Gastroesophageal sphincter (tissue), 3 donors: ENCODE measurements around the gene SNX14.

Experiments used
- CTCF ChIP-seq, 4 experiments: fragments of 200-600 bp in 2 of 4; fragments of 450-650 bp in 2 of 4; sonication (generic) in 1 of 4; IDR thresholded peaks; one replicate each; pipeline ENCODE4 v1.5.1; 2017 to 2019; ENCODE audit warnings: antibody characterized with exemption in 4 of 4, mild to moderate bottlenecking in 2 of 4, moderate library complexity in 2 of 4
- EP300 ChIP-seq: sonication (generic); formaldehyde crosslinking; IDR thresholded peaks from one replicate; pipeline ENCODE4 v1.6.1; 2017; ENCODE audit warnings: antibody characterized with exemption, mild to moderate bottlenecking
- POLR2AphosphoS5 ChIP-seq: sonication (generic); formaldehyde crosslinking; IDR thresholded peaks from one replicate; pipeline ENCODE4 v1.6.1; 2017; ENCODE audit warnings: antibody characterized with exemption

- no peak for TF ChIP-seq POLR2AphosphoS5
- no peak for TF ChIP-seq CTCF (IDR thresholded peaks at IDR 0.05)
- no peak for TF ChIP-seq EP300
Measured at GRCh38 chr6:85458184-85458583, 135.5 kb downstream of the SNX14 start.
